Stimulated activated CD4-positive, alpha-beta T cell treated with anti-CD3 and anti-CD28 coated beads, Interleukin-1b, Interleukin-23, amount 100 ng/mL, for 24 hours (primary cell): Measurements from ENCODE around the gene MEG3.

Experiments used
- DNase-seq, 4 experiments: peaks; one replicate each; pipeline ENCODE4 v3.0.0-alpha.2; 2020; ENCODE audit warnings: low read depth in 4 of 4, low spot score in 1 of 4

Gene MEG3

DNA sequence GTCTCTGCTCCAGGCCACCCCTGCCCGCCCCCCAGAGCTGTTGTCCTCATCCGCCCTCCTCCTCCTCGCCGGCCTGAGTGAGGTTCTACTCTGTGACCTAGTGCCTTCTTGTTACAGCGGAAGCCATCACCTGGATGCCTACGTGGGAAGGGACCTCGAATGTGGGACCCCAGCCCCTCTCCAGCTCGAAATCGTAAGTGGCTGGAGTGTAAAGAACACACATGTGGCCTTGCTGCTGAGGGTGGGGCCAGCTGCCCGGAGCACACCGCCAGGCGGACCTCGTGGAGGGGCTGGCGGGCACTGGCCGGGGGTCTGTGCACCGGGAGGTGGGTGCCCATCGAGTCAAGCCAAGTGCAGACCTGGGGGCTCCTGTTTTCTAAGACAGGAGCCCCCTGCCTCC is 19.4 kb downstream of the MEG3 start:
- DNase-seq = no peak

DNA sequence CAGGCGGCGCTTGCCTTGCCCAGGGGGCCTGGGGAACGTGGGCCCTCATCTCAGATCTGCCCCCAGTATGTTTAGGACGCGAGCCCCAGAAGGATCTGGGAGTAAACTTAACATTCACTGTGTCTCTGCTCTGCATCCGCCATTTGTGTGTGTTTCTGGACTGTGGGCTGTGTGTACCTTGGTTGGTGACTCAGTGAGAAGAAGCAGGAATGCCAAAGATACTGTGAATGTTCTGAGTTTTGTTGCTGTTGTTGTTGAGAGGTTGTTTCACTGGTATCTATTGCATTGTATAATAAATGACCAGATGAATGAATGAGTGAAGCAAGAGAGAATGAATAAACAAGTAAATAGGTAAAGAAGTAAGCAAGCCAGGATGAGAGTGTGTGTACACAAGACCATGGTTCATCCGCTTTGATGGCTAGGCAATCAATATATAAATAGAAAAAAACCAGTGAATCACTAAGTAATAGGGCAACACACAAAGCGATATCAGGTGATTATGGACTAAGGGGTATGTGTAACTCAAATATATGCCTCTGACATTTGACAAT is 20.5 kb downstream of the MEG3 start:
- DNase-seq = no peak

GRCh38 chr14:100849115-100849781 is 23.3 kb downstream of the MEG3 start:
- no peak for DNase-seq

- DNase-seq = peak; percentile 71 to 77 (median 74)
These were observed 25.1 kb downstream of the MEG3 start for GRCh38 chr14:100850841-100851585.

DNA sequence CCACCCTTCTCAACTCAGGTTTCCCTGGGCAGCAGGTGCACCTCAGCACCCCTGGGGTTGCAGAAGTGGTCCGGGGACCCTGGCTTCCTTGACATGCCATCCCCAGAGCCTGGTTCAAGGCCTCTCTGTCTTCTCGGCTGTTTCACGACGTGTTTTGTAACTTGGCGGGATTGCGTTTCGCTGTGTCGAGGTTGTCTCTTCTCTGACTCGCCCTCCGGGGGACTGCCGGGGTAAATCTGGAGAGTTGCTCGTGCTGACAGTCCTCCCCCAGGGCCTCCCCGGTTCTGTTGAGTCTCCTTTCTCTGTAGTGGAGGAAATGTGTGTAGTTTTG is 25.6 kb downstream of the MEG3 start:
- DNase-seq = no peak

GRCh38 chr14:100851946-100852620 is 26.2 kb downstream of the MEG3 start:
- DNase-seq = no peak

- no peak for DNase-seq
These were observed 28.5 kb downstream of the MEG3 start for GRCh38 chr14:100854435-100854834.

- no peak for DNase-seq
These were observed 29.5 kb downstream of the MEG3 start for GRCh38 chr14:100855256-100855930.

DNA sequence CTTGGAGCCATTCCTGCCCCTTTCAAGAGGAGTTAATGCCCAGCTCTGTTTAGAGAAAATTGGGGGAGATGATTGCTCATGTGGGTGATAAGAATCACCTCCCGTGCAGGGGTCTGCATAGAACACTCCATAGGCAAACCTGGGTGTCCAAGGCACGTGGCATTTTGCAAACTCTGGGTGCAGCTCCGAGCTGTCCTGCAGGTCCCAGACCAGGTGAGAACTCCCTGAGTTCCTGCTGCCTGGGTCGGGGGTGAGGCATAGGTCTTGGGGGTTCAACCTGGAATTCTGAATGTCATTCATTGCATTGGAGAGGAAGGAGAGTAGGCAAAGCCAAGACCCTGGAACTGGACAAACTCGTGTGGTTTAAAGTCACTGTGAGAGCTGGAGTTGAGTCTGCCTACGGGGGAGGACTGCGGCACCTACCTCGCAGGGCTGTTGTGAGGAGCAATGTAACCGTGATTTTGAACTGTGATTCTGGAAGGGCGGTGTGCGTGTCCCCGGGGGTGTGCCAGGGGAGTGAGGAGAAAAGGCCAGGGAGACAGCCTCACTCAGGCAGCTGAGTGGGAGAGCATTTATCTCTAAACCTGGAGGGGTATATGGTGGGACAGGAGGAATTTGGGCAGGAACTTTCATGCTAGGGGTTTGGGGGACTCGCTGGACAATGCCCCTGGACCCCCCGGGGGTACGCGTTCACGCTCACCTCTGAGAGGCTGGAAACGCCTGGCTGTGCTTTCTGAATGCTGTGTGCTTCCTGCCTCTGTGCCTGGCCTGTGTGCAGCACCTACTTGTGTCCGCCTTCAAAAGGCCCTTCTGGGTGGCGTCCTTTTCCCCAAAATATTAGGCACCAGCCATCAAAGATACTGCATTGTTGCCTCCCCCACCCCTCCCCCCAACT is 30.4 kb downstream of the MEG3 start:
- DNase-seq = no peak

DNA sequence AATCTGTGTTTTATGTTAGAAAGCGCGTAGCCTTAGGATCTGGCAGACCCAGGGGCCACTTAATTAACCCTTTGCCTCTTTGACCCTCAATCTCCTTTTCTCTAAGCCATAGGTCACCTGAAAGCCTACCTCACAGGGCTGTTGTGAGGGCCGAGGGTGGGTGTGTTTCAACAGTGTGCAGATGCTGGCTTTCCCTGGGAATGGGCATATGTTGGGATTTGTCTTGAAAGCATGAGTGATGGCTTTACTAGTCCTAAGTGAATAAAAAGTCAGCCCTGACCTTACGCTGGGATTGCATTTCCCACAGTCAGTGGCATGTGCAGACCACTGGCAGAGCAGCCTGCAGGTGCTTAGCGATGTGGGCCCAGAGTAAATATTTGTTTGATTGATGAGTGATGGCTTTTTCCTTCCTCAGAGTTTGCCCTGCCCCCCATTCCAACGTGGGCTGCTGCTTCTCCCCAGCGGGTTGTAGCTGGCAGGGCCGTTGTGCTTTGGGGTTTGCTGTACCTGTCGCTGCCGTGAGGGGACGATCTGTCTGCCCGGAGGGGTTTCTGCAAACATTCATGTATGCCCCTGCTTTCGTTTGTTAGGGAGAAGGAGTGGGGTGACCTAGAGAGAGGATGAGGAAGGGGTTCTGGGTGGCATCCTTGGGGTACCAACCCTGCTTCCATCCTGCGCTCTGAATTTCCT is 31.5 kb downstream of the MEG3 start:
- DNase-seq = no peak

GRCh38 chr14:100857923-100858837 is 32.3 kb downstream of the MEG3 start:
- DNase-seq = no peak

GRCh38 chr14:100858838-100859220 is 32.9 kb downstream of the MEG3 start:
- no peak for DNase-seq

DNA sequence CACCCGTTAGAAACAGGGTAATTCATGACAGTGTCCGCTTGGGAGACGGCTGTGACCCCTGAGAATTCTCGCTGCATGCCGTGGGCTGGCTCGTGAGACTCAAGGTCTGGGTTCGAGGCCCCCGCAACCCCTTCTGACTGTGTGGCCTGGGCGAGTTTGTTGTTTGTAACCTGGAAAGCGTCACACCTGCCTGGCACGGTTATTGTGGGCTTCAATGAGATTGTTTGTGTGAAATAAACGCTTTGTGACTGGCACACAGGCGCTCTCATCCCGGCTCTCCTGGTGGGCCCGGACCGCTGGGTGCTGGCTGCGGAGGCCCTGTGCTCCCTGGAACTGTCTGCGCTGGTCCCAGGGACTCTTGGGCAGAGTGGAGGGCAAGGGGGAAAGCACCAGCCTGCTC is 33.9 kb downstream of the MEG3 start:
- no peak for DNase-seq

GRCh38 chr14:100860556-100861187 is 34.8 kb downstream of the MEG3 start:
- no peak for DNase-seq

DNA sequence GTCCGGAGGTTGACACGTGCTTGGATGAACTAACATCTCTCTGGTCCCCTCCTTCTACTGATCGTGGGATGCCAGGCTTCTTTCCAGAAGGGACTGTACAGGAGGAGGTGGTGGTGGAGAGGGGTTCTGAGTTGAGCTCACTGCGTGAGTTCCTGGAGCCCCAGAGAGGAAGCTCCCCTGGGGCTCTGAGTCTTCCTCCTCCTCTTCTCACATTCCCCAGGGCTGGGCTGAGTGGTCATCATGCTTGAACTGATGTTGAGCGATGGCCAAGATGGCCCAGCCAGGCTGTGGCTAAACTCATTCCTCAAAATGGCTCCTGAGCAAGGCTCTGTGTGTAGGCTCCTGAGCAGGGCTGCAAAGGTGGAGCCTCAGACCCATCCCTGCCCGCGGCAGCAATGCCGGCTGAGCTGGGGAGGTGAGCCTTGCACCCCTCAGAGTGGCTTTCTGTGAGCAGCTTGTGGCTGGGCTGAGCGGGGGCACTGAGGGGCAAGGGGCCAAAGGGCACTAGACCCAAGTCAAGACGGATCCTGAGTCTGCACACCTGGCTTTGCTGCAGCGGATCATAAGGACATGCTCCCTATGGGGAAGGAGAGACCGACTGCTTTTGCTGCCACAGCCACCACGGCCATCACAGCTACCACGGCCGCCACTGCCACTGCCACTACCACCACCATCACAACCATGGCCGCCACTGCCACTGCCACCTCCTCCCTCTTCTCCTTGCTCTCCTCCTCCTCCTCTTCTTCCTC is 35.4 kb downstream of the MEG3 start:
- DNase-seq = no peak

- DNase-seq = no peak
These were observed 36.0 kb downstream of the MEG3 start for GRCh38 chr14:100861937-100862247.

DNA sequence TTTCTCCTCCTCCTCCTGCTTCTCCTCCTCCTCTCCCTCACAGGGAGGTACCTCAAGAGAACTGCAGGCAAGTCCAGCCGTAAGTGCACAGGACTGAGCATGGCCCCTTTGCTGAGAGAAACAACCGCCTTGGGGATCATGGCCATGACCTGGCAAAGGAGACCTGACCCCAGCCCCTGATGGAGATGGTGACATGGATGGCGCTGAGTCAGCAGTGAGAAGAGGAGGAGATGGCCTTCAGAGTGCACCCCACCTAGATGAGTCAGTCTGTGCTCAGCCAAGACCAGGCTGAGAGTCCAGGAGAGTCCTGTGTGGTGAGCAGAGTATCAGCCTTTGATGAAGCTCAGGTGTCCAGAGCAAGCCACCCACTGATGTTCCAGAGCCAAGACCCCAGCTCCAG is 36.4 kb downstream of the MEG3 start:
- DNase-seq = no peak

- DNase-seq = no peak
These were observed 36.9 kb downstream of the MEG3 start for GRCh38 chr14:100862793-100863192.
